Measurements from ENCODE around the gene TP53RK. TPM values are rescaled to one million over a fixed set of nuclear protein-coding genes. Genes with fewer than 3 reads are reported as not detected.

The TP53RK gene
- total and polyA plus RNA-seq, 2 of the 13 experiments (the other 11 are each of a cell fraction or from before 2014, with no cell fraction given): 12.9 to 25.5 TPM

DNA sequence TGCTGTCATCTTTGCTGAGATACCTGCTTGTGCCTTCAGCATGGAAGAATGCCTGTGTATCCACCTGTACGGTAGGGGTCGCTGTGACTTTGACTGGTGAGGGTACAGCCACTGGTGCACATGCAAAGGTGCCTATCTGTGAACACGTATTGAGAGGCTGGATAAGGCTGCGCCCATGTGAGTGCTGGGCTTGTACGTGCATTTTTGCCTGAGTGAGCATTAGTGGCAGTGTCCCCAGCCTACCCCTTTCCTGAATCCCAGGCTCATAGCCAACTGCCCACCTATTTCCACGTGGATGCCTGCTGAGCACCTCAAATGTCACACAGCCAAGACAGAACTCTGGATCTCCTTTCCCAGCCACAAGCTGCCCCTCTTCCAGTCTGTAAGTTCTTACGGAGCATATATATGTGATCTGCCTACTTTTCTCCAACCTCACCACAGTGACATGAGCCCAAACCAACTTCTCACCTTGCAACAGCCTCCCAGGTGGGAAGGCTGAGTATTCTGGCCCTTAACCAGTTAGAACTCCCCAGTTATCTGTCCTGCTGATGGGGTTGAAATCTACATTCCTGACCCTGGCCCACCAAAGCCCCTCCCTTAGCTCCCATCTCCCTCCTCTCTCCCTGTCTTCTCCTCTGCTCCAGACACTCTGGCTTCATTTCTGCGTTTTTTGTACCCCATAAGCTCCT, 19.1 kb upstream of the TP53RK start (continued):
- TF ChIP-seq, protein P1, sequence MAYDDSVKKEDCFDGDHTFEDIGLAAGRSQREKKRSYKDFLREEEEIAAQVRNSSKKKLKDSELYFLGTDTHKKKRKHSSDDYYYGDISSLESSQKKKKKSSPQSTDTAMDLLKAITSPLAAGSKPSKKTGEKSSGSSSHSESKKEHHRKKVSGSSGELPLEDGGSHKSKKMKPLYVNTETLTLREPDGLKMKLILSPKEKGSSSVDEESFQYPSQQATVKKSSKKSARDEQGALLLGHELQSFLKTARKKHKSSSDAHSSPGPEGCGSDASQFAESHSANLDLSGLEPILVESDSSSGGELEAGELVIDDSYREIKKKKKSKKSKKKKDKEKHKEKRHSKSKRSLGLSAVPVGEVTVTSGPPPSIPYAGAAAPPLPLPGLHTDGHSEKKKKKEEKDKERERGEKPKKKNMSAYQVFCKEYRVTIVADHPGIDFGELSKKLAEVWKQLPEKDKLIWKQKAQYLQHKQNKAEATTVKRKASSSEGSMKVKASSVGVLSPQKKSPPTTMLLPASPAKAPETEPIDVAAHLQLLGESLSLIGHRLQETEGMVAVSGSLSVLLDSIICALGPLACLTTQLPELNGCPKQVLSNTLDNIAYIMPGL (CRISPR knock-in tag; IDR thresholded peaks at IDR 0.05; ENCODE audit: borderline replicate concordance in 1 of 2, low read depth in 1 of 2): peak; percentile 96 to 99
- TF ChIP-seq, protein P2, sequence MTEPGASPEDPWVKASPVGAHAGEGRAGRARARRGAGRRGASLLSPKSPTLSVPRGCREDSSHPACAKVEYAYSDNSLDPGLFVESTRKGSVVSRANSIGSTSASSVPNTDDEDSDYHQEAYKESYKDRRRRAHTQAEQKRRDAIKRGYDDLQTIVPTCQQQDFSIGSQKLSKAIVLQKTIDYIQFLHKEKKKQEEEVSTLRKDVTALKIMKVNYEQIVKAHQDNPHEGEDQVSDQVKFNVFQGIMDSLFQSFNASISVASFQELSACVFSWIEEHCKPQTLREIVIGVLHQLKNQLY (CRISPR knock-in tag; IDR thresholded peaks at IDR 0.05): peak; percentile 73; the same call in 1 of the 2 replicates
- TF ChIP-seq ZMYM4 (CRISPR knock-in tag; IDR thresholded peaks at IDR 0.05) (peak; percentile 98), HOXA5 (CRISPR knock-in tag; IDR thresholded peaks at IDR 0.05) (no peak), ZNF598 (CRISPR knock-in tag; IDR thresholded peaks at IDR 0.05; ENCODE audit: borderline replicate concordance) (peak; percentile 57; the same call in 1 of the 2 replicates), NRL (CRISPR knock-in tag; IDR thresholded peaks at IDR 0.05; ENCODE audit: borderline replicate concordance) (peak; percentile 90), ARHGAP35 (CRISPR knock-in tag; IDR thresholded peaks at IDR 0.05; ENCODE audit: borderline replicate concordance) (no peak), ZEB1 (IDR thresholded peaks at IDR 0.05; ENCODE audit: insufficient replicate concordance, low read depth) (peak; percentile 100), MEF2D (CRISPR knock-in tag; IDR thresholded peaks at IDR 0.05) (peak; percentile 52; the same call in 1 of the 2 replicates), RNF2 (conservative IDR thresholded peaks at IDR 0.05; ENCODE audit: low read depth) (no peak; the same call in 1 of the 2 replicates), ZSCAN9 (CRISPR knock-in tag; IDR thresholded peaks at IDR 0.05; ENCODE audit: borderline replicate concordance) (peak; percentile 86), MIER2 (CRISPR knock-in tag; IDR thresholded peaks at IDR 0.05) (peak; percentile 77), NR2C2 (CRISPR knock-in tag; IDR thresholded peaks at IDR 0.05; ENCODE audit: borderline replicate concordance) (0 out of 2 replicates have a peak, but pooled peaks have one; percentile 27), TAF15 (IDR thresholded peaks at IDR 0.05; ENCODE audit: low read depth, low read length, poor library complexity, severe bottlenecking) (no peak), ZNF605 (CRISPR knock-in tag; IDR thresholded peaks at IDR 0.05) (peak; percentile 92), CAMTA2 (CRISPR knock-in tag; IDR thresholded peaks at IDR 0.05; ENCODE audit: borderline replicate concordance) (no peak; the same call in 1 of the 2 replicates), ZNF12 (CRISPR knock-in tag; IDR thresholded peaks at IDR 0.05) (0 out of 2 replicates have a peak, but pooled peaks have one; percentile 29), SOX5 (CRISPR knock-in tag; IDR thresholded peaks at IDR 0.05; ENCODE audit: borderline replicate concordance) (peak; percentile 56), HNRNPLL (IDR thresholded peaks at IDR 0.05; ENCODE audit: low read depth, low read length, poor library complexity, severe bottlenecking) (no peak)
- TF ChIP-seq, protein P3, sequence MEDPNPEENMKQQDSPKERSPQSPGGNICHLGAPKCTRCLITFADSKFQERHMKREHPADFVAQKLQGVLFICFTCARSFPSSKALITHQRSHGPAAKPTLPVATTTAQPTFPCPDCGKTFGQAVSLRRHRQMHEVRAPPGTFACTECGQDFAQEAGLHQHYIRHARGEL (CRISPR knock-in tag; IDR thresholded peaks at IDR 0.05): peak; percentile 87; the same call in 1 of the 2 replicates
- TF ChIP-seq, protein P4, sequence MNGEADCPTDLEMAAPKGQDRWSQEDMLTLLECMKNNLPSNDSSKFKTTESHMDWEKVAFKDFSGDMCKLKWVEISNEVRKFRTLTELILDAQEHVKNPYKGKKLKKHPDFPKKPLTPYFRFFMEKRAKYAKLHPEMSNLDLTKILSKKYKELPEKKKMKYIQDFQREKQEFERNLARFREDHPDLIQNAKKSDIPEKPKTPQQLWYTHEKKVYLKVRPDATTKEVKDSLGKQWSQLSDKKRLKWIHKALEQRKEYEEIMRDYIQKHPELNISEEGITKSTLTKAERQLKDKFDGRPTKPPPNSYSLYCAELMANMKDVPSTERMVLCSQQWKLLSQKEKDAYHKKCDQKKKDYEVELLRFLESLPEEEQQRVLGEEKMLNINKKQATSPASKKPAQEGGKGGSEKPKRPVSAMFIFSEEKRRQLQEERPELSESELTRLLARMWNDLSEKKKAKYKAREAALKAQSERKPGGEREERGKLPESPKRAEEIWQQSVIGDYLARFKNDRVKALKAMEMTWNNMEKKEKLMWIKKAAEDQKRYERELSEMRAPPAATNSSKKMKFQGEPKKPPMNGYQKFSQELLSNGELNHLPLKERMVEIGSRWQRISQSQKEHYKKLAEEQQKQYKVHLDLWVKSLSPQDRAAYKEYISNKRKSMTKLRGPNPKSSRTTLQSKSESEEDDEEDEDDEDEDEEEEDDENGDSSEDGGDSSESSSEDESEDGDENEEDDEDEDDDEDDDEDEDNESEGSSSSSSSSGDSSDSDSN (CRISPR knock-in tag; IDR thresholded peaks at IDR 0.05): no peak; the same call in 1 of the 2 replicates
- TF ChIP-seq, protein P5, sequence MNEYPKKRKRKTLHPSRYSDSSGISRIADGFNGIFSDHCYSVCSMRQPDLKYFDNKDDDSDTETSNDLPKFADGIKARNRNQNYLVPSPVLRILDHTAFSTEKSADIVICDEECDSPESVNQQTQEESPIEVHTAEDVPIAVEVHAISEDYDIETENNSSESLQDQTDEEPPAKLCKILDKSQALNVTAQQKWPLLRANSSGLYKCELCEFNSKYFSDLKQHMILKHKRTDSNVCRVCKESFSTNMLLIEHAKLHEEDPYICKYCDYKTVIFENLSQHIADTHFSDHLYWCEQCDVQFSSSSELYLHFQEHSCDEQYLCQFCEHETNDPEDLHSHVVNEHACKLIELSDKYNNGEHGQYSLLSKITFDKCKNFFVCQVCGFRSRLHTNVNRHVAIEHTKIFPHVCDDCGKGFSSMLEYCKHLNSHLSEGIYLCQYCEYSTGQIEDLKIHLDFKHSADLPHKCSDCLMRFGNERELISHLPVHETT (CRISPR knock-in tag; conservative IDR thresholded peaks at IDR 0.05): peak; percentile 68; the same call in 1 of the 2 replicates

All from HepG2 (cell line).